Measurements from ENCODE around the gene CEP128.

The CEP128 gene

GRCh38 chr14:80485764-80486163, 455.8 kb downstream of the CEP128 start:
- DNase-seq (ENCODE audit: low read depth in 2 of 2): no peak

GRCh38 chr14:80483331-80483730, 458.2 kb downstream of the CEP128 start:
- no peak for DNase-seq (ENCODE audit: low read depth in 2 of 2)

DNA sequence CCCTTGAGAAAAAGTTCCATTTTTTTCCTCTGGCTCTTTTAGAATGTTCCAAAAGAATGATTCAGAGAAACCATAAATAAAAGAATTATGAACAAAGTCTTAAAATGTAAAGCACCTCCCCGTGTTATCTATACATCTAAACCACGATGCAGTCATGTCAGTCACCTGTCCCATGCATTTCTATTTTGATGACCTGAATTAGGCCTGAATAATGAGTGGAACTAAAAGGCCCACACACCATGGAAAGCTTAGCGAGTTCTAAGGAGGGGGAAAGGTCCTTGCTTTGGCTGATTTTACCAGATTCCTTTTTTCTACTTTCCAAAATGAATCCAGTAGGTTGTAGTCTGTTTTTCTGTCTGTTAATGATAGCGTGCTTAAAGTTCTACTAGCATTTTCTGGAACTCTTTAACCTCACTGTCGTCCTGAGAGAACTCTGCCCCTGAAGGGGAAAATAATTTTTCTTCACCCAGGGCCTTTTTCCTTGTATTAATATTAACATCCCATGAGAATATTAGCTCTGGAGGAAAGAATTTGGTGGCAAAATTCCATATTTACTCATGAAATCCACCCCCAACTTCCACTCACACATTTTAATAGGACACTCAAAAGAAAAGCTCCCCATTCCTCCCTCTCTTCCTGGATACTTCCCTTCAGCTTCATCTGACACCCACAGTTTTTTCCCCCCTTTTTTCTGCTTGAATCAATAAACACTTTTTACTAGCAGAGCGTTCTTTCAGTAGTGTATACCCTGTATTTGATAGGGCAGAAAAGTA, 464.0 kb downstream of the CEP128 start:
- DNase-seq (ENCODE audit: low read depth in 2 of 2): no peak

DNA sequence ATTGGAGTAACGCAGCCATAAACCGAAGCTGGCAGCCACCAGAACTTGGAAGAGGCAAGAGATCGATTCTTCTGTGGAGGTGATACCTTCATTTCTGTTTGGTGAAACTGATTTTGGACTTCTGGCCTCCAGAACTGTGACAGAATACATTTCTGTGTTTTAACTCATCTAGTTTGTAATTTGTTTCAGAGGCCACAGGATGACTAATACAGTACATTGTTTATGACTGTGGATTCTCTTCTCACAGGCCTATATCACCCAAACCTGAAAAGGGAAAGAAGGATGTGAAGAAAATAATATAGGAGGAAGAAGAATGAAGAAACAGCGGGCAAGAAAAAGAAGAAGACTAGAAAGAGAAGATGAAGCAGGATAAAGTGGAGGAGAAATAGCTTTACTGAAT, 466.5 kb downstream of the CEP128 start:
- no peak for DNase-seq (ENCODE audit: low read depth in 2 of 2)

GRCh38 chr14:80468331-80469122, 473.0 kb downstream of the CEP128 start:
- no peak for DNase-seq (ENCODE audit: low read depth in 2 of 2)

DNA sequence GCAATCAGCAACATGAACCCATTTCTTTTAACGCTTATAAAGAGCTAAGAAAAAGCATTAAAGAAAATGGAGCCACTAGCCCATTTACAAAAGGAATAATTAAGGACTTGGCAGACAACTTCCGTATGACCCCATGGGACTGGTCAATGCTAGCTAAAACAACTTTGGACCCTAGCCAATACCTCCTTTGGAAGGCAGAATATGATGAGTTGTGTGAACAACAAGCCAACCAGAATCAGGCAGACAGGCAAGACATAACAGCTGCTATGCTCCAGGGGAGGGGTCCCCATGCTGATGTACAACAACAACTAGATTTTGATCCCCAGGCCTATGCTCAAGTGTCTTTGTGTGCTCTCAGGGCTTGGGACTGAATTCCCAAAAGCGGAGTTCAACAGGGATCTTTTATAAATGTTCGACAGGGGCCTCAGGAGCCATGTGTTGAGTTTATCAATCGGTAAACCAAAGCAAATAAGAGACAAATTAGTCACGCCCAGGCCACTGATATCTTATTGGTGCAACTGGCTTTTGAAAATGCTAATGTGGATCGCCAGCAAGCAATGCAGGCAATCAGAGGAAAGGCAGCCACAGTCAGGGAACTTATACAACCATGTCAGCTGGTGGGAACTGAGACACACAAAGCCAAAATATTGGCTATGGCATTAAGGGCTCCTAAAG, 475.9 kb downstream of the CEP128 start:
- no peak for DNase-seq (ENCODE audit: low read depth in 2 of 2)

- DNase-seq (ENCODE audit: low read depth in 2 of 2): no peak
These were observed 476.9 kb downstream of the CEP128 start for GRCh38 chr14:80464531-80465149.

GRCh38 chr14:80456209-80456608, 485.3 kb downstream of the CEP128 start:
- no peak for DNase-seq (ENCODE audit: low read depth in 2 of 2)

DNA sequence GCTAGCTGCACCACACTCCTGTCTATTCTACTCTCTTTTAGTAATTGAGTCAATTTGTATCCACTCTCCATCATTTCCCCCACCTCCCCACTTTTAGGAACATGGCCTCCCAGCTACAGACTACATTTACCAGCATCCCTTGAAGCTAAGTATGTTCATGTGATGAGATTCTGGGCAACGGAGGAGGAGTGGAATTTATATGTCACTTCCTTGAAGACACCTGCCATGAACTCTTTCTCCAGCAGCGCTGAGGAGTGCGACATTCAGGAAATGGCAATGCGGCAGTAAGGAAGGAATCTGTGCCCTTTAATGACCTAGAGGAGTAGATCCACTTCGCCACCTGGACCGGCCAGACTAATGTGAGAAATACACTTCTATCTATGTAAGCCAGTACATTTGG, 486.5 kb downstream of the CEP128 start:
- DNase-seq (ENCODE audit: low read depth in 2 of 2): no peak

DNA sequence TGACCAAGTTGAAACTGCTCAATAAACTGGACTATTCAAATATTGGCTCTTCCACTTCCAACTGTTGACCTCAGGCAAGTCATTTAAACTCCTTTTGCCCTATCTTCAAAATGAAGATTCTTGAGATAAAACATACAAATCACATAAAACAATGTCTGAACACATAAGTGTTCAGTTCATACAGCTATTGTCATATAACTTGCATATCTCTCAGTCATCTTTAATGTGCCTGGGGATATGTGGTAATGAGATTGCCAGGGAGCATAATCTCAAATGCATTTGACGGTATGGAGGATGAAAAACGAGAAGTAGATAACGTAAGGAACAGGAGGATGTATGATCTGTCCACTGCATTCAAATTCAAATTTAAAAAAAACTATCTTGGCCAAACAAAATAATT, 493.3 kb downstream of the CEP128 start:
- DNase-seq (ENCODE audit: low read depth in 2 of 2): no peak

GRCh38 chr14:80447392-80447791, 494.1 kb downstream of the CEP128 start:
- no peak for DNase-seq (ENCODE audit: low read depth in 2 of 2)
